ENCODE measurements around the gene VPS4A.
A peak's percentile ranks its signal among the peaks of the same experiment; 100 is the strongest.

The VPS4A gene

GRCh38 chr16:69323415-69323814 is 12.3 kb downstream of the VPS4A start:
- TF ChIP-seq CTCF (conservative IDR thresholded peaks at IDR 0.05) (no peak), ZFX (IDR thresholded peaks at IDR 0.05) (no peak)
- H3K27ac ChIP-seq = no peak overlapping the region

- H3K27ac ChIP-seq = peak overlapping the region; percentile 5; the same call in 1 of the 2 replicates
- TF ChIP-seq ZFX (IDR thresholded peaks at IDR 0.05) (no peak), CTCF (conservative IDR thresholded peaks at IDR 0.05) (no peak)
Observed at GRCh38 chr16:69324013-69324531, 12.9 kb downstream of the VPS4A start.

GRCh38 chr16:69324585-69325253 is 13.6 kb downstream of the VPS4A start:
- TF ChIP-seq ZFX (IDR thresholded peaks at IDR 0.05) (no peak), CTCF (conservative IDR thresholded peaks at IDR 0.05) (no peak)
- H3K27ac ChIP-seq = peak overlapping the region; percentile 8

GRCh38 chr16:69325784-69326171 is 14.6 kb downstream of the VPS4A start:
- H3K27ac ChIP-seq = peak overlapping the region; percentile 21
- no peak for TF ChIP-seq ZFX (IDR thresholded peaks at IDR 0.05)

GRCh38 chr16:69326172-69326873 is 15.2 kb downstream of the VPS4A start:
- TF ChIP-seq ZFX (IDR thresholded peaks at IDR 0.05) (no peak), CTCF (conservative IDR thresholded peaks at IDR 0.05) (no peak)
- peak overlapping the region; percentile 21 for H3K27ac ChIP-seq

- TF ChIP-seq ZFX (IDR thresholded peaks at IDR 0.05) = no peak
- no peak for TF ChIP-seq CTCF (conservative IDR thresholded peaks at IDR 0.05)
- no peak overlapping the region for H3K27ac ChIP-seq
Observed at GRCh38 chr16:69327585-69328310, 16.6 kb downstream of the VPS4A start.

GRCh38 chr16:69328854-69329316 is 17.7 kb downstream of the VPS4A start:
- H3K27ac ChIP-seq = peak overlapping the region; percentile 93
- TF ChIP-seq CTCF (conservative IDR thresholded peaks at IDR 0.05) = no peak

Data from C4-2B (cell line).